Stimulated activated CD8-positive, alpha-beta memory T cell treated with anti-CD3 and anti-CD28 coated beads, Interleukin-2, amount 100 ng/mL, for 1 hour (primary cell): ENCODE measurements around the gene ARHGDIB.

Experiments used
- DNase-seq, 2 donors: peaks; one replicate each; pipeline ENCODE4 v3.0.0-alpha.2; 2020; ENCODE audit warnings: low read depth in 2 of 2

Gene ARHGDIB

GRCh38 chr12:14982991-14983390, 21.6 kb upstream of the ARHGDIB start:
- no peak for DNase-seq

- DNase-seq: no peak
These were observed 21.2 kb upstream of the ARHGDIB start for GRCh38 chr12:14982562-14982961.

- DNase-seq: no peak
These were observed 19.6 kb upstream of the ARHGDIB start for GRCh38 chr12:14981049-14981448.

GRCh38 chr12:14979468-14979867, 18.1 kb upstream of the ARHGDIB start:
- no peak for DNase-seq

GRCh38 chr12:14976658-14977057, 15.3 kb upstream of the ARHGDIB start:
- DNase-seq: no peak

GRCh38 chr12:14975457-14975856, 14.1 kb upstream of the ARHGDIB start:
- DNase-seq: no peak

- DNase-seq: no peak
These were observed 13.2 kb upstream of the ARHGDIB start for GRCh38 chr12:14974633-14975032.

- no peak for DNase-seq
These were observed 11.4 kb upstream of the ARHGDIB start, which contains the start of gene PDE6H for GRCh38 chr12:14972816-14973215. PDE6H (plus strand) TSS chr12:14973042; CDS start chr12:14978013, 4,971 bp downstream.

- no peak for DNase-seq
These were observed 9.1 kb upstream of the ARHGDIB start for GRCh38 chr12:14970473-14970872.

GRCh38 chr12:14968478-14968877, 7.1 kb upstream of the ARHGDIB start:
- no peak for DNase-seq

GRCh38 chr12:14965221-14965620, 3.8 kb upstream of the ARHGDIB start:
- no peak for DNase-seq

GRCh38 chr12:14964406-14964805, 3.0 kb upstream of the ARHGDIB start:
- no peak for DNase-seq

- DNase-seq: no peak
These were observed 2.1 kb upstream of the ARHGDIB start for GRCh38 chr12:14963520-14963919.

GRCh38 chr12:14962797-14963196, 1.4 kb upstream of the ARHGDIB start:
- no peak for DNase-seq

- no peak for DNase-seq
These were observed 745 bp upstream of the ARHGDIB start for GRCh38 chr12:14962153-14962539.

- DNase-seq: no peak
These were observed 594 bp downstream of the ARHGDIB start for GRCh38 chr12:14960548-14961465.

- DNase-seq: no peak
These were observed 1.4 kb downstream of the ARHGDIB start for GRCh38 chr12:14959916-14960496.

GRCh38 chr12:14959463-14959862, 1.9 kb downstream of the ARHGDIB start:
- DNase-seq: no peak

GRCh38 chr12:14959126-14959440, 2.3 kb downstream of the ARHGDIB start:
- no peak for DNase-seq

GRCh38 chr12:14958361-14959125, 2.9 kb downstream of the ARHGDIB start:
- DNase-seq: no peak

- no peak for DNase-seq
These were observed 3.7 kb downstream of the ARHGDIB start for GRCh38 chr12:14957551-14958168.

GRCh38 chr12:14956905-14957304, 4.5 kb downstream of the ARHGDIB start:
- DNase-seq: no peak
